T-helper 2 cell (primary cell): Measurements from ENCODE around the gene PCID2.

Source experiments
- DNase-seq, 5 experiments: peaks; one replicate each; pipeline versions ENCODE4 v3.0.0 to v3.0.0-alpha.2; 2012 to 2022

Gene PCID2

GRCh38 chr13:113148940-113149503, 59.4 kb downstream of the PCID2 start:
- no peak for DNase-seq

GRCh38 chr13:113148407-113148806, 60.1 kb downstream of the PCID2 start:
- no peak for DNase-seq

- no peak for DNase-seq
These were observed 61.3 kb downstream of the PCID2 start for GRCh38 chr13:113147206-113147605.

GRCh38 chr13:113146750-113147149, 61.7 kb downstream of the PCID2 start:
- DNase-seq = no peak

GRCh38 chr13:113145911-113146598, 62.4 kb downstream of the PCID2 start:
- DNase-seq = no peak

- peak in 2 of 5 experiments; percentile 25 to 28 for DNase-seq
These were observed 63.0 kb downstream of the PCID2 start for GRCh38 chr13:113145496-113145895.

GRCh38 chr13:113144255-113144629, 64.2 kb downstream of the PCID2 start:
- no peak for DNase-seq

- no peak for DNase-seq
These were observed 64.8 kb downstream of the PCID2 start for GRCh38 chr13:113143466-113144254.

GRCh38 chr13:113142876-113143275, 65.6 kb downstream of the PCID2 start:
- DNase-seq = no peak

- DNase-seq = no peak
These were observed 66.9 kb downstream of the PCID2 start for GRCh38 chr13:113141601-113141970.

- DNase-seq = no peak
These were observed 67.5 kb downstream of the PCID2 start for GRCh38 chr13:113140677-113141600.

- no peak for DNase-seq
These were observed 68.9 kb downstream of the PCID2 start for GRCh38 chr13:113139577-113139976.

- no peak for DNase-seq
These were observed 69.5 kb downstream of the PCID2 start for GRCh38 chr13:113138792-113139551.

- no peak for DNase-seq
These were observed 70.7 kb downstream of the PCID2 start for GRCh38 chr13:113137691-113138298.

GRCh38 chr13:113135281-113135760, 73.1 kb downstream of the PCID2 start:
- no peak for DNase-seq

GRCh38 chr13:113129921-113130750, 78.3 kb downstream of the PCID2 start:
- peak in 1 of 5 experiments; percentile 53 for DNase-seq

- DNase-seq = no peak
These were observed 79.0 kb downstream of the PCID2 start for GRCh38 chr13:113129480-113129879.
